ENCODE measurements around the gene BEGAIN.

DNA sequence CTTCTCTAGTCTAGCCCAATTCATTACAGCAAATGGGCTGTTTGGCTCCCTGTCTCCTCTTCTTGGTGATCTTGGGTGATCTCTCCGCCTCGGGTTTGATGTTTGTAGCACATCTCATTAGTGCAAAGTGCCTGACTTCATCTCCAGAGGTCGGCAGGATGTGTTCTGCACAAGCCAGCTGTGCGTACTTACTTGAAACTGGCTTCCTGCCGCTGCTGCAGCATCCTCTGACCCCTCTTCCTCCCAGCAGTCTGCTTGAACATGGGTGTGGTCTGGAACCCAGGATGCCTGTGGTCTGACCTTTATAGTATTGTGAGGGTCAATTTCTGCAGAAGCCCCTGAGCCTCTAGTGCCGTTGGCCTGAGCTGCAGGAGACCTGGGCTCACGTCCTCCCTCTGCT, 99.2 kb downstream of the BEGAIN start:
- TF ChIP-seq, protein P1, sequence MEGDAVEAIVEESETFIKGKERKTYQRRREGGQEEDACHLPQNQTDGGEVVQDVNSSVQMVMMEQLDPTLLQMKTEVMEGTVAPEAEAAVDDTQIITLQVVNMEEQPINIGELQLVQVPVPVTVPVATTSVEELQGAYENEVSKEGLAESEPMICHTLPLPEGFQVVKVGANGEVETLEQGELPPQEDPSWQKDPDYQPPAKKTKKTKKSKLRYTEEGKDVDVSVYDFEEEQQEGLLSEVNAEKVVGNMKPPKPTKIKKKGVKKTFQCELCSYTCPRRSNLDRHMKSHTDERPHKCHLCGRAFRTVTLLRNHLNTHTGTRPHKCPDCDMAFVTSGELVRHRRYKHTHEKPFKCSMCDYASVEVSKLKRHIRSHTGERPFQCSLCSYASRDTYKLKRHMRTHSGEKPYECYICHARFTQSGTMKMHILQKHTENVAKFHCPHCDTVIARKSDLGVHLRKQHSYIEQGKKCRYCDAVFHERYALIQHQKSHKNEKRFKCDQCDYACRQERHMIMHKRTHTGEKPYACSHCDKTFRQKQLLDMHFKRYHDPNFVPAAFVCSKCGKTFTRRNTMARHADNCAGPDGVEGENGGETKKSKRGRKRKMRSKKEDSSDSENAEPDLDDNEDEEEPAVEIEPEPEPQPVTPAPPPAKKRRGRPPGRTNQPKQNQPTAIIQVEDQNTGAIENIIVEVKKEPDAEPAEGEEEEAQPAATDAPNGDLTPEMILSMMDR (IDR thresholded peaks at IDR 0.05; ENCODE audit: poor library complexity, severe bottlenecking) = no peak
- no peak for TF ChIP-seq POLR2AphosphoS5 (IDR thresholded peaks at IDR 0.05)
- TF ChIP-seq SMC3 (conservative IDR thresholded peaks at IDR 0.05; ENCODE audit: poor library complexity) = no peak
- TF ChIP-seq EP300 (conservative IDR thresholded peaks at IDR 0.05; ENCODE audit: poor library complexity, severe bottlenecking) = no peak
- no peak for TF ChIP-seq TAF1 (IDR thresholded peaks at IDR 0.05; ENCODE audit: low read depth)
- no peak for TF ChIP-seq EZH2 (IDR thresholded peaks at IDR 0.05; ENCODE audit: borderline replicate concordance, insufficient read depth, low read length, poor library complexity, severe bottlenecking)
- TF ChIP-seq RAD21 (conservative IDR thresholded peaks at IDR 0.05) = no peak
- no peak for TF ChIP-seq MXI1 (conservative IDR thresholded peaks at IDR 0.05; ENCODE audit: poor library complexity, severe bottlenecking)
